T-helper 1 cell treated with Interleukin-12 subunit alpha and Interleukin-12 subunit beta and Interleukin-4 antibody, amounts not matched to agents 30 ng/mL and 1 ng/mL, for 36 hours (primary cell): Measurements from ENCODE around the gene TOX2. TPM values are rescaled to one million over a fixed set of nuclear protein-coding genes. Genes with fewer than 3 reads are reported as not detected.
"Not testable (repeated sequence)": the region's sequence is repeated elsewhere in the genome, so short reads cannot be mapped to it uniquely, and the experiment has no call there.

Experiments
- intact Hi-C: fragments of 100-400 bp; cut with micrococcal nuclease; formaldehyde crosslinking; loops from one replicate; pipeline ENCODE4 v1.15.1; 2024
- total RNA-seq: library from RNA; stranded (reverse); gene quantifications from 2 replicates; pipeline ENCODE4 v1.2.3, GENCODE V29; 2022

Gene TOX2
- total RNA-seq, 1 donor from 2014 or later: 16.0 TPM

DNA sequence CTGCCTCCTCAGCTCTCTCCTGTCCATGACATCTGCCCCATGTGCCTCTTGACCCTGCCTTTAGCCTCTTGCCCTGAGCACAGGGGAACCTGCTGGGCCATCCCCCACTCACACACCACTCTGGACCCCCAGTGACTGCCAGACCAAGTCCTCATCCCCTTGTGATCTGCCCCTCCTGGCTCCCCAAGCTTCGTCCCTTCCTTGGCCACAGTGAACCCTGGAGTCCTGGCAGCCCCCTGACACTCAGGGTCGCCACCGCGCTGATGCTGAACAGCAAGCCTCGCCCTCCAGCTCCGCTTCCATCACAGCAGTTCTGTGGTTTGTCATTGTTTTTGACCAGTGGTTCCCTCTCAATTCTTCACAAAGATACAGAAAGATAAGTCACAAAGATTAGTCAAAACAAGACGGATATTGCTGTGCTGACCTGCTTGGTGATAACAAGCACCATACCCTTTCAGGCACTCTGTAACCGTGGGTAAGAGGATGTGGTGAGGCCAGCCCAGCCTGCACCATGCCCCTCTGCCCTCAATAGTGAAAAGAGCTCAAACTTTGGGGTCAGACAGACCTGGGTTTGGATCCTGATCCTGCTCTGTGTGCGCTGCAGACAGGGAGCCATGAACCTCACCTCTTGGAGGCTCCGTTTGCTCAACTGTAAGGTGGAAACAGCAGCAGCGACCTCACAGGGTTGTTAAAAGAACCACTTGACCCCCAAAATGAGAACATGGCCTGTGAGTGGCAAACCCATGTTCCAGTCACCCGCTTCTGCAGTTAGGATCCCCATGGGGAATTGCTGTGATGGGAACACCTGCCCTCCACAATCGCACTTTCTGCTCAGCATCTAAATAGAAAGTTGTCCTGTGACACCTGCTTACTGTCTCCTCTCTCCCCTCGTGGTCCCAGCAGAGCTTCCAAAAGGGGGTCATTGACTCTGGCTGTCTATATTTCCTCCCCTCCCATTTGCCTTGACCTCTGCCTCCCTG lies 114.5 kb downstream of the TOX2 start:
- intact Hi-C loops: loop anchor here (2.0 kb wide), 1 partner anchor 18 kb away; no protein-coding TSS in a partner anchor

DNA sequence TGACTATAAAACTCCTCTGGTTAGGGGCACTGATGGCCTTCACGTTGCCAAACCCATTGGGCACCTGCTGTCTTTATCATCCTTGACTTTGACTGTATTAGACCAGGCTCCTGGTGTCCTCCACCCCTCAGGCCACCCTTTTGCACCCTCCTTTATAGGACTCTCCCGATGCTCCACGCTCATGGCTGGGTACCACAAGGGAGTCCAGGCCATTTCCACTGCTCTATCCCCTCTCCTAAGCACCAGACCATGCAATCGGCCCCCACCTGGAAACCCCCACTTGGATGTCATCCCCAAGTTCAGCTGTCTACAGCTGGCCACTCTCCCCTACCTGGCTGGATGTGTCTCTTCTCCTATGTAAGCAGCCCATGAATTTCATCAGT lies 115.2 kb downstream of the TOX2 start:
- intact Hi-C loops: loop anchor here (2.0 kb wide), 1 partner anchor 19 kb away; no protein-coding TSS in a partner anchor

DNA sequence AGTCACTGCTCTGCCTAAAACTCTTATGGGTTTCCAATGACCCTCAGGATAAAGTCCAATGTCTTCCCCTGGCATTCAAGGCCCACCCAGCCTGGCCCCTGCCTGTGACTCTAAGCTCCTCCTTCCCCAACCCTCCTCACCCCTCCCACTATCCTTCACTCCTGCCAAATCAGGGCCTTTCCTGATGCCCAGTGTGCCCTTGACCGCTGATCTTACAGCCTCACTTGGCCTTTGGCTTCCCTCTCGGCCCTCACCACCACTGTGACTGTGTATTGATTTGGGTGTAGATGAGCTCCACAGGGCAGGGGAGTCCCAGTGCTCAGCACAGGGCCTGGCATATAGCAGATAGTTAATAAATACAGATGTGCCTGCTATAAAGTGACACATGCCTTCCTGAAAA lies 115.7 kb downstream of the TOX2 start:
- intact Hi-C loops: no loop called here

DNA sequence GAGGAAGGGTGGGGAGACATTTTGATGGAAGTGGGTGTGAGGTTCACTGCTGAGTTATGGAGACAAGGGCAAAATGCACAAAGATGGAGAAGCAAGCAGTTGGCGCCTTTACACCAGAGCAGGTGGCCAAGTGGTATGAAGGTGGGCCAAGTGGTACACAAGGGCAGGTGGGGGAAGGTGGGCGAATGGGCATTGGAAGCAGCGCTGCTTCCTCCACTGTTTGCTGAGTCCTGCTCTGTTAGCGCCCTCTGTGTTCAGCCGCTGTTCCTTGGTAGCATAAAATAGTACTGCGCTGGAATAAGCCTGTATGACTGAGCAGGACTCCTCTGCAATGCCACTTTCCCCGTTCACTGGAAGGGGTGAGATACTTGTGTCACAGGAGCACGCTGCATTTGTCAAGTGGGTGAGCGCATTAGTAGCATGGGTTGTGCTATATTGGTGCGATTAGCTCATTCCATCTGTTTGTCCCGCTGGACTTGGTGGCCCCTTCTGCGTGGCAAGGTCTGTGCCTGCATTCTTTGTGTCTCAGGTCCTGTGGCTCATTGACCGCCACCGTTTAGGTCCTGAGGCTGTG lies 116.4 kb downstream of the TOX2 start:
- intact Hi-C loops: no loop called here

DNA sequence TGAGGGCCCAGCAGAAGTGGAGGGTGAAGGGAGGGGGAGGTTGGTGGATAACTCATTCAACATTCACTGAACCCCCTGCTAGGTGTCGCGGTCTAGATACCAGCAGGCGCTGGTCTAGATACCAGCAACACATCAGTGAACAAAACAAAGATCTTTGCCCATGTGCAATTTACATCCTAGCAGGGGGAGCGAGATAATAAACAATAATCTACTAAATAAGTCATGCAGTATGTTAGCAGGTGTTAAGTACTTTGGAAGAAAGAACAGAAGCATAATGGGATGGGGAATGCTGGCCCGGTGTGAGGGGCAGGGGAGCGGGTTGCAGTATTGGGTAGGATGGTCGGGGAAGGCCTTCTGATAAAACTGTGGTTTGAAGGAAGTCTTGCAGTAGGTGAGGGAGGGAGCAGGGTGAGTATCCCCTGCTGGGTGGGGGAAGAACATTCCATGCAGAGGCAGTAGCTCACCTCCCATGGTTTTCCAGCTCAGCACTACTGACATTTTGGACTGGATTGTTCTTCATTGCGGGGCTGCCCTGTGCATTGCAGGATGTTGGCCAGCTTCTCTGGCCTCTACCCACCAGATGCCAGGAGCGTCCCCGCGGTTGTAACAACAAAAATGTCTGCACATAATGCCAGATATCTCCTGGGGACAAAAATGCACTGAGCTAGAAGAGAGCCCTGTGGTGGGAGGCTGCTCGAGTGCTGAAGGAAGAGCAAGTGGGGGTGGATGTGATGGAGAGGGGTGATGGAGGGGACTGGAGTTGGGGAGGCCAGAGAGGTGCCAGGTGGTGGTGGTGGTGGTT lies 117.3 kb downstream of the TOX2 start:
- intact Hi-C loops: no loop called here

DNA sequence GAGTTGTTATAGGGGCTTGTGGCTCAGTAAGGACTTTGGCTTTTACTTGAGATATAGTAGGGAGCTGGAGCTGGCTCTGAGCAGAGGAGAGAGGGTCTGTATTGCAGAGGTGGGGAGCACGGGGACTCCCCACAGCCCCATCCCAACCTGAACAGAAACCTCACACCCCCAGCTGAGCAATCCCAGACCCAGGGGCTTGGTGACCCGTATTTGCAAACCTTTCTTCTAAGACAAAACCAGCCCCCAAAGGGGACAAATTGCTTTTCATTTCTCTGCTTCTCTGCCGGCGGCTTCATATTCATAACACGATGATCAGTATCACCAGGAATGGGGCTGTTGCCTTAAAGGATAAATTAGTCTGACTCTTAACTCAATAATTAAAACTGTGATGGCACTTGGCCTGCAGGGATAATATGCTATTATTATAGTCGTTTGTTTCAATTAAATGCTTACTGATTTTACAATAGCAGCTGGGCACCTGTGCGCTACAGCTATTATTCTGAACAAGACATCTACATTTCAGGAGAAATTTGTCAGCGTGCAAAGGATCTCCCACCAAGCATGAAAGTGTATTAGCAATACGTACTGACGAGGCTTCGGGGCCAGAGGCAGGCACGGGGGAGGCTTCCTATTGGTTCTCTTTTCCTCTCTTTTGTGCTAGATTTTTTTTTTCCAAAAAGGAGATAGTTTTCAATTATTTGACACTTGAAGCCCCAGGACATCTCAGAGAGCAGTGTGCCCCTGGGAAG lies 118.1 kb downstream of the TOX2 start:
- intact Hi-C loops: no loop called here

DNA sequence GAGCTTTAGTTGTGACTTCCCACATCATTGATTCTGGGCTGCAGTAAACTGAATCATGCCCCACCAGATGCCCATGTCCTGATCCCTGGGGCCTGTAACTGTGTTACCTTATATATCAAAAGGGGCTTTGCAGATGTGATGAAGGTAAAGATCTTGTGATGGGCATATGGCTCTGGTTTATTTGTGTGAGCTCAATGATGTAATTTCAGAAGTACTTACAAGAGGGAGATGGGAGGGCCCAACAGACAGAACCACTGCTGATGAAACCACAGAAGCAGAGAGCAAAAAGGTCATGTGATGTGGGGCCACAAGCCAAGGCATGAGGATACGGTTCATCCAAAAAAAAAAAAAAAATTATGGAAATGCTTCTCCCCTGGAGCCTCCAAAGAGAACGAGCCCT lies 118.7 kb downstream of the TOX2 start:
- intact Hi-C loops: no loop called here

DNA sequence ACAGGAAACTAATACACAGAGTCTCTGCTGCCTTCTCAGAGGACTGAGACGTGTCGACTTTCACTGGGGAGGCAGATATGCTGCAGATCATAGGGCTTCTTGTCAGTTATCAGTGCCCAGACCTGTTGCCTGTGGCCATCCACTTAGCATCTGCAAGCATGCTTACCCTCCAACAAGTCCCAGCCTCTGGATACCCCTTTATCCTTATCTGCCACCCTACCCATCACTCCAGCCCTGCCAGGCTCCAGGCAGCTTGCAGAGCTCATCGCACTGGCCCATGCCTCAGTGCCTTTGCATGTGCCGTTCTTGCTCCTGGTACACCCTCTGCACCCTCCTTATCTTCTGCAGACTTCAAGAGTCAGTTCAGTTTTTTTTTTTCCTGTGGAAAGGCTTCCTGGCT lies 119.2 kb downstream of the TOX2 start:
- intact Hi-C loops: no loop called here

DNA sequence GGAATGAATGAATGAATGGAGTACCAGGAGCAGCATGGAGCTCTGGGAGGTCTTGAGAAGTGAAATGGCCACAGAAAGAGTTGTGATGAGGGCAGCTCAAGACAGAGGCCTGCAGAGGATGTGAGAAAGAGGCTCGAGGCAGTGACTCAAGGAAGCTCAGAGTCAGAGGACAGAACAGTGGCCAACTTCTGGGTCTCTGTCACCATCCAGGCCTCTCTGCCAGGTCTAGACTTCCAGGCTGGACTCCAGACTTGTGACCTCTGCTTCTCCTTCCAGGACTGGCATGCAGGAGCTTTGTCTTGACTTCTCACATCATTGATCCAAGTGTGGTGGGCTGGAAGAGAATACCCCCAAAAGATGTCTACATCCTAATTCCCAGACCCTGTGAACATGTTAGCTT lies 119.8 kb downstream of the TOX2 start:
- intact Hi-C loops: no loop called here

DNA sequence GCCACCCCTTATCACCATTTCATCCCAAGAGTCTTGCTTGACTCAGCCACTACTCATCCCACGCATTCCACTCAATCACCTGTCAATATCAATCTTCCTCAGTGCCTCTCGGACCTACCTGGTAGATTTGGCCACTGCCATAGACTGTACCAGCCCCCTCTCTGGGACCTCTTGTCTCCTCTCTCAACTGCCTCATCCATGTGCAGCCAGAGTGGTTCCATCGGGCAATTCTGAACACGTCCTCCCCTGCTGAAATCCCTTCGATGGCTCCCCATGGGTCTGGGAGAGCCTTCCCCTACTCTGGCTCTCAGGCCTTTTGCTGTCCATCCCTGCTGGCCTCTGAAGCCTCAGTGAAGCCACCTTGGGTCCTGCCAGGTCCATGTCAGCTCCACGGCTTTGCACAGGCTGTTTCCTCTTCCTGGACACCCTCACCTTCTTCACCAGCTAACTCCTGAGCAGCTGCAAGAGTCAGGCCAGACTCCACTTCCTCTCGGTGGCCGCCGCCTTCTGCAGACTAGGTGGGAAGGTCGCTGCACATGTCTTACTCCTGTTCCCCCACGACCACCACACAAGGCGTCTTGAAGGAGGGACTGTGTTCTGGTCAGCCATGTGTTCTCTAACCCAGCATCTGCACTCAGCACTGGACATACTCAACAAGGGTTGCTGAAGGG lies 120.4 kb downstream of the TOX2 start:
- intact Hi-C loops: no loop called here

DNA sequence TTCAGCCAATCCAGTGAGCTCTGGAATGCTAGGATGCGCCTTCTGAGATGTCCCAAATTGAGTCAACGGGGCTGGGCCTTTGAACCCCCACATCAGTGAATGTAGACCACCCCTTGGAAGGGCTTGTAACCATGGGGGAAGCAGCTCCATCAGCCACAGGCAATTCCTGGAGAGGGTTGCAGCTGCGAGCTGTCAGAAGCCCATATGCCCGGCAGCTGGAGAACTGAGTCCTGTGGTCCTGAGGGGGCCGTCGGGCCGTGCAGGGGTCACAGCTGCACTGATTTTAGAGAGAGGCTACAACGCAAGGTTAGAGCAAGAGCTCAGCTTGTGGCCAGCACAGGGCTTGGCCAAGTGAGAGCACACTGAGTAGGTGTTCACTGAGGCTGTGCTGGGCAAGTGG lies 121.3 kb downstream of the TOX2 start:
- intact Hi-C loops: no loop called here

DNA sequence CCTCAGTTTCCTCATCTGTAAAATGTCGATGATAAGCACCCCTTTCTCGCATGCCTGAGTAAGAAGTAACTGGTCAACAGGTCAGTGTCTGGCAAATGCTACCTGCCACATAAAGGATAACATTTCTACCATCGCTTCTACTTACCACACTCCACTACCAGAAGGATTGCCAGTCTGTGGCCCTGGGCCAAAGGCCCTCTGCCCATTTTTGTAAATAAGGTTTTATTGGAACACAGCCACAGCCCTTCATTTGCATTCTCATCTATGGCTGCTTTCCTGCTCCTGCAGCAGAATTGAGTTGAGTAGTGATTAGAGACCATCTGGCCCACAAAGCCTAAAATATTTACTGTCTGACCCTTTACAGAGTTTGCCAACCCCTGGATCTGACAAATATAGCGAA lies 121.8 kb downstream of the TOX2 start:
- intact Hi-C loops: no loop called here

DNA sequence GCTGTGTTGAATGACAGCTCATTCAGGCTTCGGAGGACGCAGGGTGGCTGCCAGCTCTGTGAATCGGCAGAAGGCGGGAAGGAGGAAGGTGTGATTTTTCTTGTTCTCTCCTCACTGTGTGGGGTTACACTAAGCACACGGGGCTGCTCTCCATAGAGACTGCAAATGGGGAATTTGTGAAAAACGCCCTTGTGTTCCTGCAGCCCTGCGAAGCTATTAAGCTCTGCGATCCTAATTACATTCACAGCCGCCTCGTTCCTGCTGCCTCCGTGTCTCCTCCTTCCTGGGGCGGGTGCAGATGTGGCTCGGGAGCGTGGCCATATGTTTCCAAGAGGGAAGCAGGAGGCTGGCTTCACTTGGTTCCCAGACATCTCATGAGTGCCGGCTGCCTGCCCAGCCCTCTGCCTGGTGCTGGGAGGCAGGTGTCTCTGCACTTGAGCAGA lies 124.0 kb downstream of the TOX2 start:
- intact Hi-C loops: no loop called here

DNA sequence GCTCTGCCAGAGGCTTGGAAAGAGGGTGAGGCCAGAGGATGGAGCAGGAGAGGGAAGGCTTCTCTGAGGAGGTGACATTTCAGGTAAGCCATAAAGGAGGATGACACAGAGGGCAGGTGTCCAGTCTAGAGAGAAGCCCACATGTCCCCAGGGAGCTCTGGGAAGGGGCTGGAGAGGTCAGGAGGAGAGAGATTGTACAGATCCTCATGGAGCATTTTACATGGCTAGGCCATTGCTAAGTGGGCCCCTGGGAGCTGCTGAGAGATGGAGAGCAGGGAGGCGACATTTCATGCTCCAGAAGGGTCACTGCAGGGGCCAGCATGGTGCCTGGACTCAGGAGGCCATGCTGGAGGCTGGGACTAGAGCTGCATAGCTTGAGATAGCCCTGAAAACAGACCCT lies 124.5 kb downstream of the TOX2 start:
- intact Hi-C loops: no loop called here

DNA sequence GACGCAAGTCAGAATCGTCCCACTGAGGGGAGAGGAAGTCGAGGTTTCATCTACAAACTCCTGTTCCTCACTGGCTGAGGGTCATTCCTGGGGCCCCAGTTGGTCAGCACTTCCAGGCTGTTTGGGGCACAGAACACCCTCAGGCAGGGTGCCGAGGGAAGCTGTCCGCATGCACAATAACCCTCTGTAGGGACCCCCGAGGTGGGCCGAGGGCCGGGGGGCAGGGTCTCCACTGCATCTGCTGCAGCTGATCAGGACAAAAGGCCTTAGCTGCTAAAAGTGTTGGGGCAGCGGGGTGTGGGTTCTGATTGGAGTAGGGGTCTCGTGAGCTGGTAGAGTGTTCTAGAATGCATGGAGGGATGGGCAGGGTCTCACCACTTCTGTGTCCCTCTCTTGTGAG lies 125.1 kb downstream of the TOX2 start:
- intact Hi-C loops: no loop called here

DNA sequence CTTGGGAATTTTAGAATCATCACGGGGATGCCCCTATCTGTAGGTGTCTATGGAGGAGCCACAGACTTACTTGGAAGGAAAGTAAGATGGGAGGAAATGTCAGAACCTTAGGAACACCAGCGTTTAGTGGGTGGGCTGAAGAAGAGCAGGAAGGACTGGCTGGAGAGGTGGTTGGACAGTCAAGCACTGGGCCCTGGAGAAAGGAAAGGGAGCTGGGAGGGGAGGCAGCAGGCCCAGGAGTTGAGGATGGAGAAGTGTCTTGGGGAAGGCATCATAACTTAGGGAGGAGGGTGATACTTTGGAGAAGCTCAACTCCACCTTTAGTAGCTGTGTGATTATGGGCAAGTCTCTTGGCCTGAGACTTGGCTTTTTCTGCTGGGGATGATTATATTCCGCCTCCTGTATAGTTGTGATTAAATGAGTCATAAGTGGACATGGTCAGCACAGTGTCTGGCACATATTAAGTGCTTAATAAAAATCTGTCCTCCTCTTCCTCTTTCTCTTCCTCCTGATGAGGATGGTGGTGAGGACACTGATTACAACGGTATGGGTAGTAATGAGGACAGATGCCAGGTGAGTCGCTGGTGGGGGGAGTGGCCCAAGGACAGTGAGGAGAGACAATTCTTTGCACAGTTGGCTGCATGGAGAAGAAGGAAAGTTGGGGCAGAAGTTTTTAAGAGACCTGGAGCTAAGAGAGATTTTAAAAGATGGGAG lies 125.7 kb downstream of the TOX2 start:
- intact Hi-C loops: no loop called here

DNA sequence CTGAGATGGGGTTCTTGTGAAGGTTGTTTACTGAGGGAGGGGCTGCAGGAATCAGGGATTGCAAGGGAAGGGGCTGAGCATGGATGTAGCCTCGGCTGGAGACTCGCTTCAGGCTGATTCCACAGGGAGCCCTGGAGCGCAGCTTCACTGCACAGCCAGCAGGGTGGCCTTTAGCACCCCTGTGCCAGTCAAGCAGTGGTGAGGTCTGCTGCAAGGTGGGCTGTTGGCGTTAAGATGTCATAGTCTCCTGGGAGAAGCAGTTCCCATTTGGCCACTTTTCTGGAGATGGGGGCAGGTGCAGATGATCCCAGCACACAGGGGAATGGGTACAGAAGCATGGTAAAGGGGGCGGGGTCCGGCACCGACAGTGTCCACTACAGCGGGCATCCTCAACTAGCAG lies 126.3 kb downstream of the TOX2 start:
- intact Hi-C loops: no loop called here

DNA sequence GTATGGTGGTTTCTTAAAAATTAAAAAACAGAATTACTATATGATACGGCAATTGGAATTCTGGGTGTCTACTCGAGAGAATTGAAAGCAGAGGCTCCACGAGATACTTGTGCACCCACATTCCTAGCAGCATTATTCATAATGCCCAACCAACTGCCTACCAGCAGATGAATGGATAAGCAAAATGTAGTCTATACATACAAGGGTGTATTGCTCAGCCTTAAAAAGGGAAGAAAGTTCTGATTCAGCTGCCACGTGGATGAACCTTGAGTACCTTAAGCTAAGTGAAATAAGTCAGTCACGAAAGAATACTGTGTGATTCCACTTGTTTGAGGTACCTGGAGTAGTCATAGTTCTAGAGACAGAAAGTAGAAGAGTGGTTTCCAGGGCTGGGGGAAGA lies 130.1 kb downstream of the TOX2 start:
- intact Hi-C loops: not testable (repeated sequence)

DNA sequence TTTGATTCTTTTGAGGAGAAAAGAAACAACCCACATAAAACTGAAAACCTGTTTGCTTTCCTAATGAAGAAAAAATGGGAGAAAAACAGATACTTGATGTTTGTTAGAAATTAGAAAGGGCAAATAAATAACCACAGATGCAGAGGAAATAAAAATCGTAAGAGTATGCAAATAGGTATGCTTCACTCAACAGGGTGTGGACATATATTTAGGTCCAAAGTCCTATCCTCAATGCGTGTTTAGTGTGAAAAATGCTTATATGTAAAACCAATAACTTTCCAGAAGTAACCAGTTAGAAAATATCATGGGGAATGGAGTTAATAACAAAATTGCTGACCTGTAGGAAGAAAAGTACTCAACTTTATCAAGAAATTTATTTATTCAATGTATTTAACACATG lies 135.7 kb downstream of the TOX2 start:
- intact Hi-C loops: no loop called here
